Adrenal gland (tissue), 5 donors: Measurements from ENCODE around the gene MBTPS2.

ENCODE experiments used
- POLR2A ChIP-seq, 2 donors: fragments of 450-650 bp; IDR thresholded peaks; one replicate each; pipeline ENCODE4 v1.6.1; 2017; ENCODE audit warnings: antibody characterized with exemption in 2 of 2, mild to moderate bottlenecking in 2 of 2, moderate library complexity in 1 of 2
- TF ChIP-seq, protein P1 (sequence below), 6 experiments: fragments of 450-650 bp in 4 of 6; fragments of 200-600 bp in 2 of 6; sonication (generic) in 1 of 6; IDR thresholded peaks; 1 replicate in 5 of 6; 2 replicates in 1 of 6; pipeline versions ENCODE4 v1.5.1 to v1.8.0; 2016 to 2021; ENCODE audit warnings: antibody characterized with exemption in 6 of 6, mild to moderate bottlenecking in 2 of 6, moderate library complexity in 1 of 6
- donor health status: DM: no; HTN: no; CAD: no.

DNA sequence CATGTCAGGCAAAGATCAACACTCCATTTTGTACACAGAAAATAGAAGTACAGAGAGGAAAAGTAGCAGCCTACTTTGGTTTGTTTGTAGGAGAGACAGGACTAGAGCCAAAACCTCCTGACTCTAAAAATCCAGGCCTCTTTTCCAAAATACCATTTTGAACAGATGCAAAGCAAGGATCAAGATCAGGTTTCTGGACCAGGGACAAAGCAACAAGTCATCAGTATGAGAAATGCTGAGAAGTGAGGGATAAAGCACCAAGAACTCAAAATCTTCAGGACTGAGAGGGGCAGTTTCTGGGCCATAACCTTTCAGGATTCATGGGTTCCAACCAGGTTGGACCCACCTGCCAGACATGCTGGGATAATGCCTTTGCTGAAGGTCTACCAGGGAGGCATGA lies 36.6 kb upstream of the MBTPS2 start:
- TF ChIP-seq, protein P1, sequence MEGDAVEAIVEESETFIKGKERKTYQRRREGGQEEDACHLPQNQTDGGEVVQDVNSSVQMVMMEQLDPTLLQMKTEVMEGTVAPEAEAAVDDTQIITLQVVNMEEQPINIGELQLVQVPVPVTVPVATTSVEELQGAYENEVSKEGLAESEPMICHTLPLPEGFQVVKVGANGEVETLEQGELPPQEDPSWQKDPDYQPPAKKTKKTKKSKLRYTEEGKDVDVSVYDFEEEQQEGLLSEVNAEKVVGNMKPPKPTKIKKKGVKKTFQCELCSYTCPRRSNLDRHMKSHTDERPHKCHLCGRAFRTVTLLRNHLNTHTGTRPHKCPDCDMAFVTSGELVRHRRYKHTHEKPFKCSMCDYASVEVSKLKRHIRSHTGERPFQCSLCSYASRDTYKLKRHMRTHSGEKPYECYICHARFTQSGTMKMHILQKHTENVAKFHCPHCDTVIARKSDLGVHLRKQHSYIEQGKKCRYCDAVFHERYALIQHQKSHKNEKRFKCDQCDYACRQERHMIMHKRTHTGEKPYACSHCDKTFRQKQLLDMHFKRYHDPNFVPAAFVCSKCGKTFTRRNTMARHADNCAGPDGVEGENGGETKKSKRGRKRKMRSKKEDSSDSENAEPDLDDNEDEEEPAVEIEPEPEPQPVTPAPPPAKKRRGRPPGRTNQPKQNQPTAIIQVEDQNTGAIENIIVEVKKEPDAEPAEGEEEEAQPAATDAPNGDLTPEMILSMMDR (IDR thresholded peaks at IDR 0.05): no peak
- TF ChIP-seq POLR2A (IDR thresholded peaks at IDR 0.05): no peak
